Amniotic epithelial cell (primary cell): ENCODE measurements around the gene HCCS.
"Not testable (repeated sequence)": the region's sequence is repeated elsewhere in the genome, so short reads cannot be mapped to it uniquely, and the experiment has no call there.

Experiments used
- DNase-seq: peaks from one replicate; pipeline ENCODE4 v3.0.0-alpha.2; 2010; ENCODE audit warnings: low read depth

The HCCS gene

GRCh38 chrX:11123087-11123486 is 12.0 kb downstream of the HCCS start:
- DNase-seq = not testable (repeated sequence)

- no peak for DNase-seq
Observed at GRCh38 chrX:11124112-11124511, 13.0 kb downstream of the HCCS start.

- peak; percentile 2 for DNase-seq
Observed at GRCh38 chrX:11125060-11125459, 13.9 kb downstream of the HCCS start.

GRCh38 chrX:11129534-11130105 is 18.5 kb downstream of the HCCS start:
- no peak for DNase-seq

- DNase-seq = no peak
Observed at GRCh38 chrX:11130136-11130535, 19.0 kb downstream of the HCCS start.

GRCh38 chrX:11131146-11131545 is 20.0 kb downstream of the HCCS start:
- DNase-seq = no peak

GRCh38 chrX:11135564-11136185 is 24.5 kb downstream of the HCCS start:
- DNase-seq = peak; percentile 69

- peak; percentile 57 for DNase-seq
Observed at GRCh38 chrX:11137543-11138139, 26.5 kb downstream of the HCCS start.

- no peak for DNase-seq
Observed at GRCh38 chrX:11138498-11139390, 27.6 kb downstream of the HCCS start.

GRCh38 chrX:11143931-11144678 is 33.0 kb downstream of the HCCS start:
- peak; percentile 65 for DNase-seq

GRCh38 chrX:11146411-11146810 is 35.3 kb downstream of the HCCS start:
- no peak for DNase-seq

GRCh38 chrX:11148401-11148800 is 37.3 kb downstream of the HCCS start:
- DNase-seq = no peak

GRCh38 chrX:11151799-11152559 is 40.8 kb downstream of the HCCS start:
- DNase-seq = no peak

- DNase-seq = no peak
Observed at GRCh38 chrX:11159149-11159548, 48.0 kb downstream of the HCCS start.

- DNase-seq = no peak
Observed at GRCh38 chrX:11164433-11164832, 53.3 kb downstream of the HCCS start.

- no peak for DNase-seq
Observed at GRCh38 chrX:11171956-11172355, 60.8 kb downstream of the HCCS start.

- no peak for DNase-seq
Observed at GRCh38 chrX:11172415-11172814, 61.3 kb downstream of the HCCS start.
